ENCODE data around the gene EVC2. TPM values are rescaled to one million over a fixed set of nuclear protein-coding genes. Genes with fewer than 3 reads are reported as not detected.

EVC2 gene, protein sequence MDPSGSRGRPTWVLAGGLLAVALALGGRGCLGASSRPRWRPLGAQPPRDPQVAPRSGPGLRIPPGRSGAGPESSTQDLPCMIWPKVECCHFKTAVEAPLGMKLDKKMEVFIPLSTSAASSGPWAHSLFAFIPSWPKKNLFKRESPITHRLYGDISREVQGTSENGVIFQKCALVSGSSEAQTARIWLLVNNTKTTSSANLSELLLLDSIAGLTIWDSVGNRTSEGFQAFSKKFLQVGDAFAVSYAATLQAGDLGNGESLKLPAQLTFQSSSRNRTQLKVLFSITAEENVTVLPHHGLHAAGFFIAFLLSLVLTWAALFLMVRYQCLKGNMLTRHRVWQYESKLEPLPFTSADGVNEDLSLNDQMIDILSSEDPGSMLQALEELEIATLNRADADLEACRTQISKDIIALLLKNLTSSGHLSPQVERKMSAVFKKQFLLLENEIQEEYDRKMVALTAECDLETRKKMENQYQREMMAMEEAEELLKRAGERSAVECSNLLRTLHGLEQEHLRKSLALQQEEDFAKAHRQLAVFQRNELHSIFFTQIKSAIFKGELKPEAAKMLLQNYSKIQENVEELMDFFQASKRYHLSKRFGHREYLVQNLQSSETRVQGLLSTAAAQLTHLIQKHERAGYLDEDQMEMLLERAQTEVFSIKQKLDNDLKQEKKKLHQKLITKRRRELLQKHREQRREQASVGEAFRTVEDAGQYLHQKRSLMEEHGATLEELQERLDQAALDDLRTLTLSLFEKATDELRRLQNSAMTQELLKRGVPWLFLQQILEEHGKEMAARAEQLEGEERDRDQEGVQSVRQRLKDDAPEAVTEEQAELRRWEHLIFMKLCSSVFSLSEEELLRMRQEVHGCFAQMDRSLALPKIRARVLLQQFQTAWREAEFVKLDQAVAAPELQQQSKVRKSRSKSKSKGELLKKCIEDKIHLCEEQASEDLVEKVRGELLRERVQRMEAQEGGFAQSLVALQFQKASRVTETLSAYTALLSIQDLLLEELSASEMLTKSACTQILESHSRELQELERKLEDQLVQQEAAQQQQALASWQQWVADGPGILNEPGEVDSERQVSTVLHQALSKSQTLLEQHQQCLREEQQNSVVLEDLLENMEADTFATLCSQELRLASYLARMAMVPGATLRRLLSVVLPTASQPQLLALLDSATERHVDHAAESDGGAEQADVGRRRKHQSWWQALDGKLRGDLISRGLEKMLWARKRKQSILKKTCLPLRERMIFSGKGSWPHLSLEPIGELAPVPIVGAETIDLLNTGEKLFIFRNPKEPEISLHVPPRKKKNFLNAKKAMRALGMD
- total RNA-seq (2014; rRNA removed; shearing (Covaris generic)): 8.0 and 8.1 TPM in 2 replicates
- polyA plus RNA-seq (2016; fragmentation: Nextera tagmentation; extraction: Ambion mirVana): 4.3 and 4.6 TPM in 2 replicates

- H3K9ac ChIP-seq: peak within 1 kb of the TSS; percentile 90
- H3F3A ChIP-seq (ENCODE audit: insufficient read depth): peaks cover 34% of the 10 kb centered on the region
- H4K20me1 ChIP-seq (ENCODE audit: insufficient read depth): no peaks in the 10 kb centered on the region
- no peaks in the 10 kb centered on the region for H3K36me3 ChIP-seq (ENCODE audit: low read depth)
- H3K4me1 ChIP-seq (ENCODE audit: insufficient read depth): peaks cover 41% of the 10 kb centered on the region
- H2AFZ ChIP-seq: peak within 1 kb of the TSS; percentile 86
- H3K4me2 ChIP-seq (ENCODE audit: unreplicated experiment): peak within 1 kb of the TSS; percentile 86
- peak; percentile 87 for DNase-seq
- H3K4me3 ChIP-seq: peak within 1 kb of the TSS; percentile 76
- TF ChIP-seq EZH2 (IDR thresholded peaks at IDR 0.05; ENCODE audit: insufficient read depth, poor library complexity, severe bottlenecking): no peak
- no peak for TF ChIP-seq EZH2phosphoT487 (IDR thresholded peaks at IDR 0.05; ENCODE audit: insufficient read depth, low read depth)
- peak within 1 kb of the TSS; percentile 85 for H3K27ac ChIP-seq
- in situ Hi-C loops (cut with MboI): no loop called here
- 7 to 8% methylated on average over 39 to 43 of the region's 57 CpGs for WGBS, 2 experiments (ENCODE audit: low coverage in 1 of 2, low lambda C conversion rate in 2 of 2, missing lambda C conversion rate in 2 of 2)
- peaks cover 49% of the 10 kb centered on the region for H3K79me2 ChIP-seq (ENCODE audit: insufficient read depth)
- no peaks in the 10 kb centered on the region for H3K9me3 ChIP-seq (ENCODE audit: low read depth)
- H3K27me3 ChIP-seq (replicated peaks; ENCODE audit: insufficient read depth): no peaks in the 10 kb centered on the region
- H3K9me2 ChIP-seq (ENCODE audit: insufficient read depth): no peaks in the 10 kb centered on the region
Measured at GRCh38 chr4:5708449-5709206, at the start of gene EVC2. EVC2 (minus strand) TSS chr4:5708559; CDS start chr4:5708513, 46 bp downstream.

GRCh38 chr4:5757954-5758353 lies 49.6 kb upstream of the EVC2 start:
- H2AFZ ChIP-seq: no peak overlapping the region
- H3K4me2 ChIP-seq (ENCODE audit: unreplicated experiment): peak overlapping the region; percentile 29
- H3K27ac ChIP-seq: peak overlapping the region; percentile 77
- H3K4me1 ChIP-seq (ENCODE audit: insufficient read depth): peaks cover 34% of the 10 kb centered on the region
- no peaks in the 10 kb centered on the region for H3K9me2 ChIP-seq (ENCODE audit: insufficient read depth)
- H3K79me2 ChIP-seq (ENCODE audit: insufficient read depth): peaks cover 20% of the 10 kb centered on the region
- H3K9ac ChIP-seq: peak overlapping the region; percentile 46
- no peaks in the 10 kb centered on the region for H4K20me1 ChIP-seq (ENCODE audit: insufficient read depth)
- no peak overlapping the region for H3K4me3 ChIP-seq
- no peaks in the 10 kb centered on the region for H3K27me3 ChIP-seq (replicated peaks; ENCODE audit: insufficient read depth)
- peaks cover 22% of the 10 kb centered on the region for H3F3A ChIP-seq (ENCODE audit: insufficient read depth)
- no peaks in the 10 kb centered on the region for H3K9me3 ChIP-seq (ENCODE audit: low read depth)
- in situ Hi-C loops (cut with MboI): no loop called here
- WGBS, 2 experiments (ENCODE audit: low coverage in 1 of 2, low lambda C conversion rate in 2 of 2, missing lambda C conversion rate in 2 of 2): 92 to 94% methylated on average over 10 of the region's 10 CpGs
- no peak for DNase-seq
- no peak for TF ChIP-seq EZH2phosphoT487 (IDR thresholded peaks at IDR 0.05; ENCODE audit: insufficient read depth, low read depth)
- TF ChIP-seq EZH2 (IDR thresholded peaks at IDR 0.05; ENCODE audit: insufficient read depth, poor library complexity, severe bottlenecking): no peak
- H3K36me3 ChIP-seq (ENCODE audit: low read depth): peaks cover 21% of the 10 kb centered on the region; the same call in 1 of the 2 replicates

GRCh38 chr4:5757536-5757935 lies 49.2 kb upstream of the EVC2 start:
- Histone ChIP-seq H3K27ac (peak overlapping the region; percentile 77), H4K20me1 (ENCODE audit: insufficient read depth) (no peaks in the 10 kb centered on the region), H3K9me3 (ENCODE audit: low read depth) (no peaks in the 10 kb centered on the region), H3K36me3 (ENCODE audit: low read depth) (peaks cover 21% of the 10 kb centered on the region; the same call in 1 of the 2 replicates), H3F3A (ENCODE audit: insufficient read depth) (peaks cover 22% of the 10 kb centered on the region), H3K4me2 (ENCODE audit: unreplicated experiment) (peak overlapping the region; percentile 29), H2AFZ (no peak overlapping the region), H3K4me1 (ENCODE audit: insufficient read depth) (peaks cover 34% of the 10 kb centered on the region), H3K79me2 (ENCODE audit: insufficient read depth) (peaks cover 20% of the 10 kb centered on the region), H3K27me3 (replicated peaks; ENCODE audit: insufficient read depth) (no peaks in the 10 kb centered on the region), H3K4me3 (no peak overlapping the region), H3K9ac (no peak overlapping the region), H3K9me2 (ENCODE audit: insufficient read depth) (no peaks in the 10 kb centered on the region)
- in situ Hi-C loops (cut with MboI): no loop called here
- TF ChIP-seq EZH2 (IDR thresholded peaks at IDR 0.05; ENCODE audit: insufficient read depth, poor library complexity, severe bottlenecking) (no peak), EZH2phosphoT487 (IDR thresholded peaks at IDR 0.05; ENCODE audit: insufficient read depth, low read depth) (no peak)
- no peak for DNase-seq
- 97 to 100% methylated on average over 4 of the region's 4 CpGs for WGBS, 2 experiments (ENCODE audit: low coverage in 1 of 2, low lambda C conversion rate in 2 of 2, missing lambda C conversion rate in 2 of 2)

All from GM23248 (cell line).